A549 (cell line): Measurements from ENCODE around the gene MYH6. TPM values are rescaled to one million over a fixed set of nuclear protein-coding genes. Genes with fewer than 3 reads are reported as not detected.

ENCODE experiments used
- ATAC-seq, 2 experiments: fragments of 200-7000 bp in 1 of 2; fragments of >200 bp in 1 of 2; cut with Nextera tagmentation in 1 of 2; cut with Tn5 transposase in 1 of 2; 3 replicates each; pipeline versions ENCODE4 v1.8.0 to v1.9.1; 2018 to 2020; ENCODE audit warnings: mild to moderate bottlenecking in 1 of 2, moderate library complexity in 1 of 2
- CTCF ChIA-PET: fragments of 300-600 bp; sonication (Branson Sonifier 250); formaldehyde crosslinking; extraction: SDS; loops from one replicate; lab custom pipeline; 2021; ENCODE audit warnings: antibody characterized with exemption, inconsistent platforms; lab: Yijun Ruan, JAX
- POLR2A ChIA-PET: fragments of 350-600 bp; formaldehyde crosslinking; extraction: SDS; loops from one replicate; lab custom pipeline; 2021; ENCODE audit warnings: antibody characterized with exemption, inconsistent platforms; lab: Yijun Ruan, JAX
- DNase-seq, 2 experiments: peaks; one replicate each; pipeline versions ENCODE4 v3.0.0 to v3.0.0-alpha.2; 2011 to 2016; ENCODE audit warnings: low read depth in 1 of 2, low spot score in 1 of 2
- FAIRE-seq: peaks from 2 replicates; lab custom pipeline; 2011; peaks lifted over from hg19 to GRCh38; lab: Jason Lieb, UNC
- H3K27ac ChIP-seq, 2 experiments: fragments of >200 bp; sonication (Bioruptor Twin); formaldehyde crosslinking; 3 replicates each; pipeline ENCODE4 v1.5.1; 2016 to 2017
- H3K4me1 ChIP-seq: fragments of >200 bp; sonication (Bioruptor Twin); formaldehyde crosslinking; 3 replicates; pipeline ENCODE4 v1.6.1; 2016
- H3K4me2 ChIP-seq: fragments of >200 bp; sonication (Bioruptor Twin); formaldehyde crosslinking; 3 replicates; pipeline ENCODE4 v1.6.1; 2016
- H3K4me3 ChIP-seq: fragments of >200 bp; sonication (Bioruptor Twin); formaldehyde crosslinking; 3 replicates; pipeline ENCODE4 v1.5.1; 2016
- H3K9me3 ChIP-seq: fragments of >200 bp; sonication (Bioruptor Twin); formaldehyde crosslinking; 3 replicates; pipeline ENCODE4 v1.6.1; 2016
- CBX2 ChIP-seq: fragments of 200-600 bp; sonication (generic); IDR thresholded peaks from 2 replicates; pipeline ENCODE4 v1.6.1; 2016; ENCODE audit warnings: low read depth, mild to moderate bottlenecking, borderline replicate concordance
- CHD2 ChIP-seq: fragments of 150-350 bp; IDR thresholded peaks from 2 replicates; pipeline ENCODE4 v1.6.1; 2014; ENCODE audit warnings: low read length; ENCODE audit not compliant: partially characterized antibody
- CTCF ChIP-seq: fragments of >200 bp; sonication (Bioruptor Twin); formaldehyde crosslinking; IDR thresholded peaks from 3 replicates; pipeline ENCODE4 v1.5.1; 2016
- EHF ChIP-seq: fragments of 250-450 bp; sonication (Bioruptor Pico); IDR thresholded peaks from 2 replicates; pipeline ENCODE4 v1.5.0; 2020; ENCODE audit warnings: mild to moderate bottlenecking
- EP300 ChIP-seq, 2 experiments: fragments of >200 bp; sonication (Bioruptor Twin); formaldehyde crosslinking; IDR thresholded peaks; 2 replicates in 1 of 2; 3 replicates in 1 of 2; pipeline ENCODE4 v1.6.1; 2016 to 2017
- FOSL2 ChIP-seq, 2 experiments: fragments of 450-650 bp in 1 of 2; fragments of >200 bp in 1 of 2; sonication (Bioruptor Twin) in 1 of 2; formaldehyde crosslinking; IDR thresholded peaks; 2 replicates each; pipeline versions ENCODE4 v1.5.0 to v1.6.1; 2016 to 2020; ENCODE audit warnings: mild to moderate bottlenecking in 1 of 2, moderate library complexity in 1 of 2
- FOXS1 ChIP-seq: fragments of 250-450 bp; sonication (Bioruptor Pico); IDR thresholded peaks from 2 replicates; pipeline ENCODE4 v1.5.0; 2020; ENCODE audit warnings: mild to moderate bottlenecking, moderate library complexity
- HDAC2 ChIP-seq: fragments of 200-600 bp; sonication (generic); IDR thresholded peaks from 2 replicates; pipeline ENCODE4 v1.6.1; 2016
- KDM1A ChIP-seq: fragments of 200-600 bp; sonication (generic); IDR thresholded peaks from 2 replicates; pipeline ENCODE4 v1.6.1; 2016; ENCODE audit warnings: low read depth, mild to moderate bottlenecking
- KDM5A ChIP-seq: fragments of 200-600 bp; sonication (generic); IDR thresholded peaks from 2 replicates; pipeline ENCODE4 v1.6.1; 2016; ENCODE audit warnings: antibody characterized with exemption, mild to moderate bottlenecking
- MAZ ChIP-seq: fragments of 150-350 bp; IDR thresholded peaks from 2 replicates; pipeline ENCODE4 v1.6.1; 2014; ENCODE audit warnings: antibody characterized with exemption, low read depth, low read length, borderline replicate concordance
- MYC ChIP-seq: IDR thresholded peaks from 2 replicates; pipeline ENCODE4 v1.6.1; 2012; ENCODE audit warnings: mild to moderate bottlenecking, inconsistent platforms, low read length, improper control_type of control experiment, borderline replicate concordance
- NPAS2 ChIP-seq: fragments of 250-450 bp; sonication (Bioruptor Pico); IDR thresholded peaks from 2 replicates; pipeline ENCODE4 v1.8.0; 2022; ENCODE audit warnings: mild to moderate bottlenecking, moderate library complexity, borderline replicate concordance
- NR3C1 ChIP-seq: fragments of >200 bp; sonication (Bioruptor Twin); formaldehyde crosslinking; IDR thresholded peaks from 3 replicates; pipeline ENCODE4 v1.6.1; 2017
- RAD21 ChIP-seq, 2 experiments: fragments of >200 bp in 1 of 2; sonication (Bioruptor Twin) in 1 of 2; formaldehyde crosslinking in 1 of 2; IDR thresholded peaks in 1 of 2; conservative IDR thresholded peaks in 1 of 2; 2 replicates in 1 of 2; 3 replicates in 1 of 2; pipeline ENCODE4 v1.6.1; 2012 to 2018; ENCODE audit warnings: inconsistent platforms in 1 of 2
- RFX5 ChIP-seq: fragments of 450-650 bp; IDR thresholded peaks from 2 replicates; pipeline ENCODE4 v1.7.1; 2014; ENCODE audit warnings: antibody characterized with exemption, mild to moderate bottlenecking, moderate library complexity
- RNF2 ChIP-seq: fragments of 200-600 bp; sonication (generic); IDR thresholded peaks from 2 replicates; pipeline ENCODE4 v1.6.1; 2016; ENCODE audit warnings: low read depth, mild to moderate bottlenecking, antibody characterized with exemption, moderate library complexity, borderline replicate concordance
- TFCP2L1 ChIP-seq: fragments of 250-450 bp; sonication (Bioruptor Pico); IDR thresholded peaks from 2 replicates; pipeline ENCODE4 v1.5.0; 2021; ENCODE audit warnings: mild to moderate bottlenecking
- ZFP36 ChIP-seq: fragments of 450-650 bp; IDR thresholded peaks from 2 replicates; pipeline ENCODE4 v1.6.1; 2014; ENCODE audit warnings: borderline replicate concordance; ENCODE audit not compliant: partially characterized antibody
- ZNF302 ChIP-seq: fragments of 250-450 bp; sonication (Bioruptor Pico); IDR thresholded peaks from 2 replicates; pipeline ENCODE4 v1.9.0; 2021; ENCODE audit warnings: inconsistent platforms, mild to moderate bottlenecking, moderate library complexity
- WGBS: methylation state at CpG from one replicate; pipeline ENCODE4 v1.1.6; 2017; ENCODE audit errors: missing lambda C conversion rate; 5-methylcytosine and 5-hydroxymethylcytosine counted together
- polyA plus RNA-seq, 4 experiments: library from polyadenylated mRNA; depleted of rRNA in 3 of 4; stranded (reverse); fragments of >200 nt; fragmentation: RNase III in 1 of 4; extraction: RNeasy Plus Mini Kit Qiagen cat#74134 plus additional on column Dnase treatment in 1 of 4; gene quantifications; 2 replicates in 3 of 4; 3 replicates in 1 of 4; pipeline ENCODE4 v1.2.3, GENCODE V29; 2011 to 2017
- small RNA-seq, 6 experiments: library from RNA; depleted of rRNA; stranded (forward); fragments of <200 nt; gene quantifications; one replicate each; pipeline ENCODE3, GENCODE V24; 2012

Gene MYH6
- polyA plus RNA-seq, 2 of the 4 experiments (the other 2 are of a cell fraction) = not detected

GRCh38 chr14:23335623-23336022 lies 72.5 kb downstream of the MYH6 start:
- Histone ChIP-seq H3K9me3 (peaks cover 24% of the 10 kb centered on the region), H3K4me2 (no peak overlapping the region), H3K27ac (no peak overlapping the region), H3K4me3 (no peak overlapping the region), H3K4me1 (no peaks in the 10 kb centered on the region)
- DNase-seq = no peak
- ChIA-PET POLR2A (interaction anchor here (1.3 kb wide), 1 partner anchor 15 kb away, joined by 3 read pairs; the partner anchor contains the start of gene PABPN1), CTCF (interaction anchor here (1.2 to 14.7 kb wide), 4 partner anchors 9 to 44 kb away, joined by 3 to 186 read pairs (median 8); partner anchors contain the start of gene CMTM5)
- ATAC-seq = no peak
- FAIRE-seq = no peak
- TF ChIP-seq RNF2 = no peak
- no peak for TF ChIP-seq CBX2
- TF ChIP-seq TFCP2L1 (CRISPR knock-in tag) = no peak
- no peak for TF ChIP-seq KDM1A
- no peak for TF ChIP-seq NPAS2 (CRISPR knock-in tag)
- no peak for TF ChIP-seq EP300 (IDR thresholded peaks at IDR 0.05)
- no peak for TF ChIP-seq RFX5
- TF ChIP-seq ZFP36 = no peak
- no peak for TF ChIP-seq MAZ
- no peak for TF ChIP-seq NR3C1
- TF ChIP-seq FOSL2 (IDR thresholded peaks at IDR 0.05) = no peak
- TF ChIP-seq FOSL2 (CRISPR knock-in tag; IDR thresholded peaks at IDR 0.05) = no peak
- no peak for TF ChIP-seq MYC
- no peak for TF ChIP-seq KDM5A
- TF ChIP-seq FOXS1 (CRISPR knock-in tag) = no peak
- TF ChIP-seq HDAC2 = no peak
- TF ChIP-seq ZNF302 = no peak
- no peak for TF ChIP-seq CTCF
- no peak for TF ChIP-seq CHD2
- no peak for TF ChIP-seq RAD21 (conservative IDR thresholded peaks at IDR 0.05 in 1 of 2, IDR thresholded peaks at IDR 0.05 in 1 of 2)
- no peak for TF ChIP-seq EHF
- WGBS = 45% methylated on average over 5 of the region's 5 CpGs

Small RNA genes within 50 kb of the gene (small RNA-seq; reads per million reads assigned to genes)
- 0 reads per million in 6 experiments for gene MIR208A
- 0 reads per million in 6 experiments for gene MIR208B

Other genes starting within 250 kb of the MYH6 start
- 0.28 and 0.45 TPM in 2 replicates for gene SLC7A8, start 224.6 kb downstream of the MYH6 start, polyA plus RNA-seq (2011; rRNA removed)
- 0.35 to 0.49 TPM (median 0.39 TPM) in 3 replicates for gene SLC7A8, start 224.6 kb downstream of the MYH6 start, polyA plus RNA-seq (2017; fragmentation: RNase III; extraction: RNeasy Plus Mini Kit Qiagen cat#74134 plus additional on column Dnase treatment)
- gene RNF212B, start 170.3 kb downstream of the MYH6 start, polyA plus RNA-seq (2011; rRNA removed) = not detected in 2 replicates
- gene RNF212B, start 170.3 kb downstream of the MYH6 start, polyA plus RNA-seq (2017; fragmentation: RNase III; extraction: RNeasy Plus Mini Kit Qiagen cat#74134 plus additional on column Dnase treatment) = not detected in 3 replicates
- 9.2 and 11.7 TPM in 2 replicates for gene HOMEZ, start 122.1 kb downstream of the MYH6 start, polyA plus RNA-seq (2011; rRNA removed)
- 7.7 to 8.8 TPM (median 8.4 TPM) in 3 replicates for gene HOMEZ, start 122.1 kb downstream of the MYH6 start, polyA plus RNA-seq (2017; fragmentation: RNase III; extraction: RNeasy Plus Mini Kit Qiagen cat#74134 plus additional on column Dnase treatment)
- 11.1 and 12.4 TPM in 2 replicates for gene PPP1R3E, start 105.4 kb downstream of the MYH6 start, polyA plus RNA-seq (2011; rRNA removed)
- 5.3 to 7.5 TPM (median 6.8 TPM) in 3 replicates for gene PPP1R3E, start 105.4 kb downstream of the MYH6 start, polyA plus RNA-seq (2017; fragmentation: RNase III; extraction: RNeasy Plus Mini Kit Qiagen cat#74134 plus additional on column Dnase treatment)
- gene BCL2L2, start 101.4 kb downstream of the MYH6 start, polyA plus RNA-seq (2011; rRNA removed) = 17.8 and 20.8 TPM in 2 replicates
- gene BCL2L2, start 101.4 kb downstream of the MYH6 start, polyA plus RNA-seq (2017; fragmentation: RNase III; extraction: RNeasy Plus Mini Kit Qiagen cat#74134 plus additional on column Dnase treatment) = 24.7 to 25.4 TPM (median 25.2 TPM) in 3 replicates
- gene PABPN1, start 86.8 kb downstream of the MYH6 start, polyA plus RNA-seq (2011; rRNA removed) = 197 and 234 TPM in 2 replicates
- 148 to 158 TPM (median 157 TPM) in 3 replicates for gene PABPN1, start 86.8 kb downstream of the MYH6 start, polyA plus RNA-seq (2017; fragmentation: RNase III; extraction: RNeasy Plus Mini Kit Qiagen cat#74134 plus additional on column Dnase treatment)
- gene SLC22A17, start 55.4 kb downstream of the MYH6 start, polyA plus RNA-seq (2011; rRNA removed) = 3.5 and 4.6 TPM in 2 replicates
- 6.3 to 9.6 TPM (median 8.4 TPM) in 3 replicates for gene SLC22A17, start 55.4 kb downstream of the MYH6 start, polyA plus RNA-seq (2017; fragmentation: RNase III; extraction: RNeasy Plus Mini Kit Qiagen cat#74134 plus additional on column Dnase treatment)
- not detected in 2 replicates for gene EFS, start 43.1 kb downstream of the MYH6 start, polyA plus RNA-seq (2011; rRNA removed)
- gene EFS, start 43.1 kb downstream of the MYH6 start, polyA plus RNA-seq (2017; fragmentation: RNase III; extraction: RNeasy Plus Mini Kit Qiagen cat#74134 plus additional on column Dnase treatment) = not detected in 3 replicates
- not detected in 2 replicates for gene IL25, start 35.5 kb downstream of the MYH6 start, polyA plus RNA-seq (2011; rRNA removed)
- gene IL25, start 35.5 kb downstream of the MYH6 start, polyA plus RNA-seq (2017; fragmentation: RNase III; extraction: RNeasy Plus Mini Kit Qiagen cat#74134 plus additional on column Dnase treatment) = not detected in 3 replicates
- gene CMTM5, start 31.2 kb downstream of the MYH6 start, polyA plus RNA-seq (2011; rRNA removed) = not detected in 2 replicates
- not detected in 3 replicates for gene CMTM5, start 31.2 kb downstream of the MYH6 start, polyA plus RNA-seq (2017; fragmentation: RNase III; extraction: RNeasy Plus Mini Kit Qiagen cat#74134 plus additional on column Dnase treatment)
- gene MYH7, start 27.4 kb upstream of the MYH6 start, polyA plus RNA-seq (2011; rRNA removed) = not detected in 2 replicates
- gene MYH7, start 27.4 kb upstream of the MYH6 start, polyA plus RNA-seq (2017; fragmentation: RNase III; extraction: RNeasy Plus Mini Kit Qiagen cat#74134 plus additional on column Dnase treatment) = not detected in 3 replicates
- gene NGDN, start 61.4 kb upstream of the MYH6 start, polyA plus RNA-seq (2011; rRNA removed) = 99.5 and 108 TPM in 2 replicates
- gene NGDN, start 61.4 kb upstream of the MYH6 start, polyA plus RNA-seq (2017; fragmentation: RNase III; extraction: RNeasy Plus Mini Kit Qiagen cat#74134 plus additional on column Dnase treatment) = 62.9 to 68.3 TPM (median 63.5 TPM) in 3 replicates
- 0.34 and 0.66 TPM in 2 replicates for gene ZFHX2, start 143.5 kb upstream of the MYH6 start, polyA plus RNA-seq (2011; rRNA removed)
- 0.88 to 1.3 TPM (median 1.1 TPM) in 3 replicates for gene ZFHX2, start 143.5 kb upstream of the MYH6 start, polyA plus RNA-seq (2017; fragmentation: RNase III; extraction: RNeasy Plus Mini Kit Qiagen cat#74134 plus additional on column Dnase treatment)
- 8.1 and 15.3 TPM in 2 replicates for gene THTPA, start 148.0 kb upstream of the MYH6 start, polyA plus RNA-seq (2011; rRNA removed)
- gene THTPA, start 148.0 kb upstream of the MYH6 start, polyA plus RNA-seq (2017; fragmentation: RNase III; extraction: RNeasy Plus Mini Kit Qiagen cat#74134 plus additional on column Dnase treatment) = 21.0 to 24.0 TPM (median 23.9 TPM) in 3 replicates
- 83.7 and 122 TPM in 2 replicates for gene AP1G2, start 159.5 kb upstream of the MYH6 start, polyA plus RNA-seq (2011; rRNA removed)
- 60.3 to 83.9 TPM (median 80.6 TPM) in 3 replicates for gene AP1G2, start 159.5 kb upstream of the MYH6 start, polyA plus RNA-seq (2017; fragmentation: RNase III; extraction: RNeasy Plus Mini Kit Qiagen cat#74134 plus additional on column Dnase treatment)
- 0.03 and 0.05 TPM in 2 replicates for gene JPH4, start 170.5 kb upstream of the MYH6 start, polyA plus RNA-seq (2011; rRNA removed)
- 0.03 TPM in 1 of 3 replicates, not detected in the others for gene JPH4, start 170.5 kb upstream of the MYH6 start, polyA plus RNA-seq (2017; fragmentation: RNase III; extraction: RNeasy Plus Mini Kit Qiagen cat#74134 plus additional on column Dnase treatment)
- 8.6 and 10.7 TPM in 2 replicates for gene DHRS2, start 228.1 kb upstream of the MYH6 start, polyA plus RNA-seq (2011; rRNA removed)
- 2.3 to 3.4 TPM (median 3.2 TPM) in 3 replicates for gene DHRS2, start 228.1 kb upstream of the MYH6 start, polyA plus RNA-seq (2017; fragmentation: RNase III; extraction: RNeasy Plus Mini Kit Qiagen cat#74134 plus additional on column Dnase treatment)